Measurements from ENCODE around the gene CD7. TPM values are rescaled to one million over a fixed set of nuclear protein-coding genes. Genes with fewer than 3 reads are reported as not detected.

CD7 gene
- total RNA-seq = not detected in 2 replicates

DNA sequence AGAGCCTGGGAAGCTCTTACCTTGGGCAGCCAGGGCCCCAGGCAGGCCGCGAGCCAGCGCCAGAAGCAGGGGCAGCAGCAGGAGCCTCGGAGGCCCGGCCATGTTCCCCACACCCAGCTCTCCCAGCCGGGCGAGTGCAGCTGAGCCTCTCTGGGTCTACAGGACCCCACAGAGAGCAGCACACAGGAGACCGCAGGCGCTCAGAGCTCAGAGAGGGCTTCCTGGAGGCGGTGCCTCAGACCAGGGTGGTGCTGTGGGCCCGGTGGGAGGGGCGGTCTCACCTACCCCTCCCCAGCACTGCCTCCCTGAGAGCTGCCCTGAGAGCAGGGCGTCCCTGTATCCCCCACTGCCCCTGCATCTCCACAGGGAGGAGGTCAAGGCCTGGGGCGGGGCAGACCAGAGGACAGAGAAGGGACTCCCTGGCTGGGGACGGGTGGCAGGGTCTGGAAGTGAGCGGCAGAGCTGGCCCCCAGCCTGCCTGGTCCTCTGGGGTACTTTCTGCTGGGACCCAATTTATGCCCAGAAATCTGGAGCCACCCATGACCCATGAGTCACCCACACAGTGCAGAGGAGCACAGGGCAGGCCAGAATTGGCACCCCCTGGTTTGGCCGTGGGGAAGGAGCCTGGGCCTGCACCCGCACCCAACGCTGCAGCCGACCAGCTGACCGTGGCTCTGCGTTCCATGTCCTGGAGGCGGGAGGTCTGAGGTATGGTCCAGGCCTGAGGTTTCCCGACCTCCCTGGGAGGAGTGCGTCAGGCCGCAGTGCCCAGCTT, at the start of gene CD7:
Gene CD7 (minus strand): TSS at position 215 of the 775 bp plus-strand sequence. CDS start 113 bp downstream, at position 102.

GRCh38 chr17:82358465-82359350, 41.3 kb upstream of the CD7 start, which contains the start of gene TEX19:
Gene TEX19 (plus strand): TSS chr17:82359247. CDS start chr17:82362151, 2,904 bp downstream.

GRCh38 chr17:82333279-82334171, 16.1 kb upstream of the CD7 start, which contains the start of gene SECTM1:
Gene SECTM1 (minus strand): TSS chr17:82333766. CDS start chr17:82327240, 6,526 bp downstream.

DNA sequence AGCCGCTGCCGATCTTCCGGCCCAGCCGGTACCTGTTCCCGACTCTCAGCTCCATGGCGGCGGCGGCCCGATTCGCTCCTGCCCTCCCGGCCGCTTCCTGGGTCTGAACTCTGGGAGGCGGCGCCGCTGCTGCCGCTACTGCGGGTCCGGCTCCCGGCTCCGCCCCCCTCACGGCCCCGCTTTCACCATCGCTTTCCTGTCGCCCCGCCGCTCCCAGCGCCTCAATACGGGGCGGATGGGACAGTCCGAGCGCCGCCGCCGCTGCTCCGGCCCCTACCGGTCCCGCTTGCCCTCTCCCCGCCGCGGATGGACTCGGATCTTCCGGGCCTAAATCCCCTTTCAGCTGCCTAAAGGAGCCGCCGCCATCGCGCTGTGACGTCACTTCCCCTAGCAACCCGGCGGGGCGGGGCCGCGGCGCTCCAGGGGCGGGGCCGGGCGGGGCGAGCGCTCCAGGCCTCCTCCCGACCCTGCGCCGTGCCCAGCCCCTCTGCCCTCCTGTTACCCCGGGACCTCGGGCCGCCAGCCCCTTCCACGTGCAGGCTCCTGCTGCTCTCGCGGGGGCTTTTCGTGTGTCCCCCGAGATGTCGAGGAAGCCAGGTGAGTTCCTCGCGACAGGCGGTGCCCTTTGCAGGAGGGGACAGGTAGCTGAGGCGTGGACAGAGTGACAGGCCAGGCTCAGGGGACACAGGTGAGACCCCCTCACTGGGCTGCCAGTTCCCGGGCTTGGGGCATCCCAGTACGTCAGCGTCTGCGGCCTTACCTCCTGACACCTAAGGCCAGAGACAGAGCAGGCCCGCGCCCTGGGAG, 43.9 kb downstream of the CD7 start, which contains the start of gene CSNK1D:
Gene CSNK1D (minus strand): TSS at position 374 of the 807 bp plus-strand sequence. CDS start 319 bp downstream, at position 55.

Other genes with a start within 250 kb of the CD7 start
- 229 and 345 TPM in 2 replicates for gene FASN, start 219.4 kb downstream of the CD7 start, total RNA-seq
- gene CCDC57, start 104.8 kb downstream of the CD7 start, total RNA-seq = 8.3 and 19.5 TPM in 2 replicates
- gene SLC16A3, start 88.6 kb downstream of the CD7 start, total RNA-seq = 154 and 199 TPM in 2 replicates
- 56.4 and 73.3 TPM in 2 replicates for gene CSNK1D, start 43.9 kb downstream of the CD7 start, total RNA-seq
- gene SECTM1, start 16.2 kb upstream of the CD7 start, total RNA-seq = 1.5 and 8.2 TPM in 2 replicates
- gene TEX19, start 41.6 kb upstream of the CD7 start, total RNA-seq = not detected in 2 replicates
- not detected in 2 replicates for gene UTS2R, start 54.2 kb upstream of the CD7 start, total RNA-seq
- 8.1 and 23.1 TPM in 2 replicates for gene HEXD, start 100.7 kb upstream of the CD7 start, total RNA-seq
- 29.8 and 55.0 TPM in 2 replicates for gene OGFOD3, start 101.0 kb upstream of the CD7 start, total RNA-seq
- 67.8 and 114 TPM in 2 replicates for gene CYBC1, start 133.1 kb upstream of the CD7 start, total RNA-seq
- 30.5 and 34.0 TPM in 2 replicates for gene NARF, start 141.1 kb upstream of the CD7 start, total RNA-seq
- gene FOXK2, start 202.1 kb upstream of the CD7 start, total RNA-seq = 44.2 and 48.2 TPM in 2 replicates

Data from mesangial cell (primary cell).